ENCODE measurements around the gene TMCO1.
"Not testable (repeated sequence)": the region's sequence is repeated elsewhere in the genome, so short reads cannot be mapped to it uniquely, and the experiment has no call there.

The TMCO1 gene

GRCh38 chr1:165747632-165748447 lies 20.8 kb downstream of the TMCO1 start:
- no peak for DNase-seq (ENCODE audit: low spot score)

- DNase-seq (ENCODE audit: low spot score), result not testable (repeated sequence)
Observed at GRCh38 chr1:165744913-165745312, 23.8 kb downstream of the TMCO1 start.

GRCh38 chr1:165742194-165742593 lies 26.5 kb downstream of the TMCO1 start:
- no peak for DNase-seq (ENCODE audit: low spot score)

GRCh38 chr1:165738794-165739193 lies 29.9 kb downstream of the TMCO1 start:
- DNase-seq (ENCODE audit: low spot score), result no peak

GRCh38 chr1:165737196-165737595 lies 31.5 kb downstream of the TMCO1 start:
- DNase-seq (ENCODE audit: low spot score), result no peak

- no peak for DNase-seq (ENCODE audit: low spot score)
Observed at GRCh38 chr1:165734906-165735305, 33.8 kb downstream of the TMCO1 start.

GRCh38 chr1:165726841-165727240 lies 41.8 kb downstream of the TMCO1 start:
- DNase-seq (ENCODE audit: low spot score), result no peak

GRCh38 chr1:165726169-165726568 lies 42.5 kb downstream of the TMCO1 start:
- no peak for DNase-seq (ENCODE audit: low spot score)

GRCh38 chr1:165717918-165718515 lies 50.7 kb downstream of the TMCO1 start:
- DNase-seq (ENCODE audit: low spot score), result peak; percentile 30

- DNase-seq (ENCODE audit: low spot score), result not testable (repeated sequence)
Observed at GRCh38 chr1:165716265-165717051, 52.2 kb downstream of the TMCO1 start.

GRCh38 chr1:165712764-165713163 lies 55.9 kb downstream of the TMCO1 start:
- no peak for DNase-seq (ENCODE audit: low spot score)

- DNase-seq (ENCODE audit: low spot score), result no peak
Observed at GRCh38 chr1:165707984-165708706, 60.5 kb downstream of the TMCO1 start.

GRCh38 chr1:165703648-165704047 lies 65.0 kb downstream of the TMCO1 start:
- no peak for DNase-seq (ENCODE audit: low spot score)

GRCh38 chr1:165701922-165702321 lies 66.7 kb downstream of the TMCO1 start:
- DNase-seq (ENCODE audit: low spot score), result not testable (repeated sequence)

- DNase-seq (ENCODE audit: low spot score), result no peak
Observed at GRCh38 chr1:165699577-165699976, 69.1 kb downstream of the TMCO1 start.

GRCh38 chr1:165698761-165699052 lies 70.0 kb downstream of the TMCO1 start:
- no peak for DNase-seq (ENCODE audit: low spot score)

GRCh38 chr1:165697881-165698760 lies 70.5 kb downstream of the TMCO1 start, which contains the start of gene ALDH9A1:
ALDH9A1 (minus strand) TSS chr1:165698562; CDS start chr1:165698558, 4 bp downstream.
- DNase-seq (ENCODE audit: low spot score), result peak; percentile 82

- no peak for DNase-seq (ENCODE audit: low spot score)
Observed at GRCh38 chr1:165697491-165697880, 71.2 kb downstream of the TMCO1 start.

GRCh38 chr1:165696625-165697100 lies 72.0 kb downstream of the TMCO1 start:
- peak; percentile 17 for DNase-seq (ENCODE audit: low spot score)

- DNase-seq (ENCODE audit: low spot score), result no peak
Observed at GRCh38 chr1:165695031-165695430, 73.6 kb downstream of the TMCO1 start.

- no peak for DNase-seq (ENCODE audit: low spot score)
Observed at GRCh38 chr1:165688046-165688445, 80.6 kb downstream of the TMCO1 start.

Data from hepatic stellate cell (primary cell).